A549 (cell line): ENCODE results near the gene CFHR2. TPM values are rescaled to one million over a fixed set of nuclear protein-coding genes. Genes with fewer than 3 reads are reported as not detected.
"Not testable (repeated sequence)": the region's sequence is repeated elsewhere in the genome, so short reads cannot be mapped to it uniquely, and the experiment has no call there.

Source experiments
- ATAC-seq, 2 experiments: fragments of 200-7000 bp in 1 of 2; fragments of >200 bp in 1 of 2; cut with Nextera tagmentation in 1 of 2; cut with Tn5 transposase in 1 of 2; 3 replicates each; pipeline versions ENCODE4 v1.8.0 to v1.9.1; 2018 to 2020; ENCODE audit warnings: mild to moderate bottlenecking in 1 of 2, moderate library complexity in 1 of 2
- CTCF ChIA-PET: fragments of 300-600 bp; sonication (Branson Sonifier 250); formaldehyde crosslinking; extraction: SDS; loops from one replicate; lab custom pipeline; 2021; ENCODE audit warnings: antibody characterized with exemption, inconsistent platforms; lab: Yijun Ruan, JAX
- POLR2A ChIA-PET: fragments of 350-600 bp; formaldehyde crosslinking; extraction: SDS; loops from one replicate; lab custom pipeline; 2021; ENCODE audit warnings: antibody characterized with exemption, inconsistent platforms; lab: Yijun Ruan, JAX
- DNase-seq, 2 experiments: peaks; one replicate each; pipeline versions ENCODE4 v3.0.0 to v3.0.0-alpha.2; 2011 to 2016; ENCODE audit warnings: low read depth in 1 of 2, low spot score in 1 of 2
- FAIRE-seq: peaks from 2 replicates; lab custom pipeline; 2011; peaks lifted over from hg19 to GRCh38; lab: Jason Lieb, UNC
- H3K27ac ChIP-seq, 2 experiments: fragments of >200 bp; sonication (Bioruptor Twin); formaldehyde crosslinking; 3 replicates each; pipeline ENCODE4 v1.5.1; 2016 to 2017
- H3K4me1 ChIP-seq: fragments of >200 bp; sonication (Bioruptor Twin); formaldehyde crosslinking; 3 replicates; pipeline ENCODE4 v1.6.1; 2016
- H3K4me2 ChIP-seq: fragments of >200 bp; sonication (Bioruptor Twin); formaldehyde crosslinking; 3 replicates; pipeline ENCODE4 v1.6.1; 2016
- H3K4me3 ChIP-seq: fragments of >200 bp; sonication (Bioruptor Twin); formaldehyde crosslinking; 3 replicates; pipeline ENCODE4 v1.5.1; 2016
- H3K9me3 ChIP-seq: fragments of >200 bp; sonication (Bioruptor Twin); formaldehyde crosslinking; 3 replicates; pipeline ENCODE4 v1.6.1; 2016
- BHLHE40 ChIP-seq: IDR thresholded peaks from 2 replicates; pipeline ENCODE4 v1.6.1; 2012; ENCODE audit warnings: low read depth, low read length, inconsistent platforms
- CBX2 ChIP-seq: fragments of 200-600 bp; sonication (generic); IDR thresholded peaks from 2 replicates; pipeline ENCODE4 v1.6.1; 2016; ENCODE audit warnings: low read depth, mild to moderate bottlenecking, borderline replicate concordance
- CBX8 ChIP-seq: fragments of 200-600 bp; sonication (generic); IDR thresholded peaks from 2 replicates; pipeline ENCODE4 v1.6.1; 2016
- CHD2 ChIP-seq: fragments of 150-350 bp; IDR thresholded peaks from 2 replicates; pipeline ENCODE4 v1.6.1; 2014; ENCODE audit warnings: low read length; ENCODE audit not compliant: partially characterized antibody
- EHF ChIP-seq: fragments of 250-450 bp; sonication (Bioruptor Pico); IDR thresholded peaks from 2 replicates; pipeline ENCODE4 v1.5.0; 2020; ENCODE audit warnings: mild to moderate bottlenecking
- FOSL2 ChIP-seq, 2 experiments: fragments of 450-650 bp in 1 of 2; fragments of >200 bp in 1 of 2; sonication (Bioruptor Twin) in 1 of 2; formaldehyde crosslinking; IDR thresholded peaks; 2 replicates each; pipeline versions ENCODE4 v1.5.0 to v1.6.1; 2016 to 2020; ENCODE audit warnings: mild to moderate bottlenecking in 1 of 2, moderate library complexity in 1 of 2
- FOXS1 ChIP-seq: fragments of 250-450 bp; sonication (Bioruptor Pico); IDR thresholded peaks from 2 replicates; pipeline ENCODE4 v1.5.0; 2020; ENCODE audit warnings: mild to moderate bottlenecking, moderate library complexity
- GATA3 ChIP-seq: IDR thresholded peaks from 2 replicates; pipeline ENCODE4 v1.6.1; 2012; ENCODE audit warnings: borderline replicate concordance
- HDAC2 ChIP-seq: fragments of 200-600 bp; sonication (generic); IDR thresholded peaks from 2 replicates; pipeline ENCODE4 v1.6.1; 2016
- HOXB5 ChIP-seq: fragments of 250-450 bp; sonication (Bioruptor Pico); IDR thresholded peaks from 2 replicates; pipeline ENCODE4 v1.5.0; 2020; ENCODE audit warnings: mild to moderate bottlenecking, moderate library complexity
- JUN ChIP-seq, 2 experiments: fragments of >200 bp; sonication (Bioruptor Twin); formaldehyde crosslinking; IDR thresholded peaks; 2 replicates in 1 of 2; 3 replicates in 1 of 2; pipeline ENCODE4 v1.6.1; 2016 to 2017
- JUNB ChIP-seq: fragments of >200 bp; sonication (Bioruptor Twin); formaldehyde crosslinking; IDR thresholded peaks from 2 replicates; pipeline ENCODE4 v1.6.1; 2016
- KDM5A ChIP-seq: fragments of 200-600 bp; sonication (generic); IDR thresholded peaks from 2 replicates; pipeline ENCODE4 v1.6.1; 2016; ENCODE audit warnings: antibody characterized with exemption, mild to moderate bottlenecking
- MAZ ChIP-seq: fragments of 150-350 bp; IDR thresholded peaks from 2 replicates; pipeline ENCODE4 v1.6.1; 2014; ENCODE audit warnings: antibody characterized with exemption, low read depth, low read length, borderline replicate concordance
- NFE2L2 ChIP-seq: fragments of 150-350 bp; conservative IDR thresholded peaks from 2 replicates; pipeline ENCODE4 v1.6.1; 2014; ENCODE audit warnings: low read length
- NPAS2 ChIP-seq: fragments of 250-450 bp; sonication (Bioruptor Pico); IDR thresholded peaks from 2 replicates; pipeline ENCODE4 v1.8.0; 2022; ENCODE audit warnings: mild to moderate bottlenecking, moderate library complexity, borderline replicate concordance
- POLR2A ChIP-seq: IDR thresholded peaks from 2 replicates; pipeline ENCODE4 v1.6.1; 2012; ENCODE audit warnings: mild to moderate bottlenecking, low read length
- POLR2AphosphoS2 ChIP-seq: conservative IDR thresholded peaks from 2 replicates; pipeline ENCODE4 v1.6.1; 2012; ENCODE audit warnings: low read length, improper control_type of control experiment, inconsistent platforms
- RARB ChIP-seq: fragments of 250-450 bp; sonication (Bioruptor Pico); IDR thresholded peaks from 2 replicates; pipeline ENCODE4 v1.8.0; 2021; ENCODE audit warnings: mild to moderate bottlenecking, moderate library complexity
- RFX5 ChIP-seq: fragments of 450-650 bp; IDR thresholded peaks from 2 replicates; pipeline ENCODE4 v1.7.1; 2014; ENCODE audit warnings: antibody characterized with exemption, mild to moderate bottlenecking, moderate library complexity
- SMC3 ChIP-seq: fragments of >200 bp; sonication (Bioruptor Twin); formaldehyde crosslinking; IDR thresholded peaks from 3 replicates; pipeline ENCODE4 v1.6.1; 2018; ENCODE audit warnings: inconsistent platforms
- SREBF2 ChIP-seq: fragments of 450-650 bp; IDR thresholded peaks from 2 replicates; pipeline ENCODE4 v1.6.1; 2014; ENCODE audit warnings: mild to moderate bottlenecking, moderate library complexity
- ZC3H11A ChIP-seq: fragments of 450-650 bp; IDR thresholded peaks from 2 replicates; pipeline ENCODE4 v1.6.1; 2014; ENCODE audit warnings: antibody characterized with exemption, mild to moderate bottlenecking
- ZFP36 ChIP-seq: fragments of 450-650 bp; IDR thresholded peaks from 2 replicates; pipeline ENCODE4 v1.6.1; 2014; ENCODE audit warnings: borderline replicate concordance; ENCODE audit not compliant: partially characterized antibody
- ZNF302 ChIP-seq: fragments of 250-450 bp; sonication (Bioruptor Pico); IDR thresholded peaks from 2 replicates; pipeline ENCODE4 v1.9.0; 2021; ENCODE audit warnings: inconsistent platforms, mild to moderate bottlenecking, moderate library complexity
- WGBS: methylation state at CpG from one replicate; pipeline ENCODE4 v1.1.6; 2017; ENCODE audit errors: missing lambda C conversion rate; 5-methylcytosine and 5-hydroxymethylcytosine counted together
- polyA plus RNA-seq, 4 experiments: library from polyadenylated mRNA; depleted of rRNA in 3 of 4; stranded (reverse); fragments of >200 nt; fragmentation: RNase III in 1 of 4; extraction: RNeasy Plus Mini Kit Qiagen cat#74134 plus additional on column Dnase treatment in 1 of 4; gene quantifications; 2 replicates in 3 of 4; 3 replicates in 1 of 4; pipeline ENCODE4 v1.2.3, GENCODE V29; 2011 to 2017
- TF ChIP-seq, protein P1 (sequence below): fragments of 250-450 bp; sonication (Bioruptor Pico); IDR thresholded peaks from 2 replicates; pipeline ENCODE4 v1.5.0; 2020; ENCODE audit warnings: low read depth, mild to moderate bottlenecking, moderate library complexity
- TF ChIP-seq, protein P2 (sequence below): fragments of 250-450 bp; sonication (Bioruptor Pico); IDR thresholded peaks from 2 replicates; pipeline ENCODE4 v1.5.0; 2021; ENCODE audit warnings: mild to moderate bottlenecking, moderate library complexity, borderline replicate concordance
- TF ChIP-seq, protein P3 (sequence below): IDR thresholded peaks from 2 replicates; pipeline ENCODE4 v1.6.1; 2012

CFHR2 gene
- polyA plus RNA-seq, 2 of the 4 experiments (the other 2 are of a cell fraction), result not detected

DNA sequence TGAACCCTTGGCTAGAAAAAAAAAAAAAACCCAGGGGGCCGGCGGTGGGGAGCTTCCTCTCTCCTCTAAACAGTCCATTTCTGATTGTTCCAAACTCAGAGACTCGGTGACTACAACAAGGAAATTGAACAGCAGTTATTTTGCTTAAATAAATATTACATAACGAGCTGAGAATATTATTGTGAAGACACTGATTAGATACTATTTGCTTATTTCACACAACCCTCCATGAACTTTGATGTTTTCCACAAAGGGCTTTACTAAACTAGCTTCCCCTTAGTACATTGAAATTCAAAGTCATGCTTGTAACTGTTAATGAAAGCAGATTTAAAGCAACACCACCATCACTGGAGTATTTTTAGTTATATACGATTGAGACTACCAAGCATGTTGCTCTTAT, 33.7 kb downstream of the CFHR2 start, which contains the start of gene CFHR5:
Gene CFHR5 (plus strand): TSS at position 279 of the 400 bp plus-strand sequence. CDS start 109 bp downstream, at position 388.
- TF ChIP-seq HOXB5 (CRISPR knock-in tag) (no peak), ZFP36 (no peak), CBX8 (no peak), RARB (CRISPR knock-in tag) (no peak), JUNB (no peak), NPAS2 (CRISPR knock-in tag) (no peak), ZC3H11A (no peak), HDAC2 (no peak), CHD2 (no peak), ZNF302 (CRISPR knock-in tag) (no peak), EHF (CRISPR knock-in tag) (no peak), GATA3 (no peak), MAZ (no peak), SREBF2 (no peak), POLR2AphosphoS2 (no peak), NFE2L2 (no peak), POLR2A (no peak), CBX2 (no peak)
- TF ChIP-seq, protein P1, sequence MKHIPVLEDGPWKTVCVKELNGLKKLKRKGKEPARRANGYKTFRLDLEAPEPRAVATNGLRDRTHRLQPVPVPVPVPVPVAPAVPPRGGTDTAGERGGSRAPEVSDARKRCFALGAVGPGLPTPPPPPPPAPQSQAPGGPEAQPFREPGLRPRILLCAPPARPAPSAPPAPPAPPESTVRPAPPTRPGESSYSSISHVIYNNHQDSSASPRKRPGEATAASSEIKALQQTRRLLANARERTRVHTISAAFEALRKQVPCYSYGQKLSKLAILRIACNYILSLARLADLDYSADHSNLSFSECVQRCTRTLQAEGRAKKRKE (CRISPR knock-in tag), result no peak
- TF ChIP-seq, protein P2, sequence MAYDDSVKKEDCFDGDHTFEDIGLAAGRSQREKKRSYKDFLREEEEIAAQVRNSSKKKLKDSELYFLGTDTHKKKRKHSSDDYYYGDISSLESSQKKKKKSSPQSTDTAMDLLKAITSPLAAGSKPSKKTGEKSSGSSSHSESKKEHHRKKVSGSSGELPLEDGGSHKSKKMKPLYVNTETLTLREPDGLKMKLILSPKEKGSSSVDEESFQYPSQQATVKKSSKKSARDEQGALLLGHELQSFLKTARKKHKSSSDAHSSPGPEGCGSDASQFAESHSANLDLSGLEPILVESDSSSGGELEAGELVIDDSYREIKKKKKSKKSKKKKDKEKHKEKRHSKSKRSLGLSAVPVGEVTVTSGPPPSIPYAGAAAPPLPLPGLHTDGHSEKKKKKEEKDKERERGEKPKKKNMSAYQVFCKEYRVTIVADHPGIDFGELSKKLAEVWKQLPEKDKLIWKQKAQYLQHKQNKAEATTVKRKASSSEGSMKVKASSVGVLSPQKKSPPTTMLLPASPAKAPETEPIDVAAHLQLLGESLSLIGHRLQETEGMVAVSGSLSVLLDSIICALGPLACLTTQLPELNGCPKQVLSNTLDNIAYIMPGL (CRISPR knock-in tag), result no peak
- H3K4me1 ChIP-seq, result no peaks in the 10 kb centered on the region
- ChIA-PET CTCF (interaction anchor here (0.5 kb wide), 1 partner anchor 319 kb away, joined by 3 read pairs; no protein-coding TSS in a partner anchor), POLR2A (no interaction called here)
- DNase-seq, result no peak
- no peak within 1 kb of the TSS for H3K4me3 ChIP-seq
- H3K27ac ChIP-seq, result no peak within 1 kb of the TSS
- H3K4me2 ChIP-seq, result no peak within 1 kb of the TSS
- 62% methylated on average over 5 of the region's 5 CpGs for WGBS
- H3K9me3 ChIP-seq, result no peaks in the 10 kb centered on the region
- FAIRE-seq, result no peak
- ATAC-seq, result no peak

DNA sequence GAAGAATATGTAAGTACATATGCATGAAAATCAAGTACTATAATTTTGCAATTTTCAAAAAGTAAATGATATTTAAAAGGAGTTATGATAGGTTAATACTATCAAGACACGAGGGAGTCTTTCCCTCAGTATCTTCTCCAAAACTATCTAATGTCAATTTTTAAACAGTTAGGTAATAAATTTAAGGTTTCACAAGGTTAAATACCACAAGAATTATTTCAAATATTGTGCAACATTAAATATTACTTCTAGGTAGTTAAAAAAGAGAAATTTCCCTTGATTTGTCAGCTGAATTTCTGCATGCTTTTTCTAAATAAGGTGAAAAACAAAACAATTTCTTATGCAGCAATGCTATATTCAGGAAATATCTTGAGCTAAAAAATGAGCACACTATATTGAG, 37.3 kb downstream of the CFHR2 start:
- TF ChIP-seq, protein P3, sequence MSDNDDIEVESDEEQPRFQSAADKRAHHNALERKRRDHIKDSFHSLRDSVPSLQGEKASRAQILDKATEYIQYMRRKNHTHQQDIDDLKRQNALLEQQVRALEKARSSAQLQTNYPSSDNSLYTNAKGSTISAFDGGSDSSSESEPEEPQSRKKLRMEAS, result no peak
- TF ChIP-seq MAZ (no peak), JUN (IDR thresholded peaks at IDR 0.05) (no peak), FOXS1 (CRISPR knock-in tag) (no peak), SMC3 (no peak), FOSL2 (IDR thresholded peaks at IDR 0.05) (no peak), FOSL2 (CRISPR knock-in tag; IDR thresholded peaks at IDR 0.05) (no peak), BHLHE40 (no peak), RFX5 (no peak), ZNF302 (CRISPR knock-in tag) (no peak), KDM5A (no peak)
- Histone ChIP-seq H3K4me1 (no peaks in the 10 kb centered on the region), H3K9me3 (no peaks in the 10 kb centered on the region), H3K27ac (no peak overlapping the region), H3K4me2 (no peak overlapping the region), H3K4me3 (no peak overlapping the region)
- ChIA-PET POLR2A (no interaction called here), CTCF (no interaction called here)
- WGBS, result 51% methylated on average over 1 of the region's 1 CpG
- DNase-seq (no peak), ATAC-seq (no peak), FAIRE-seq (no peak)

DNA sequence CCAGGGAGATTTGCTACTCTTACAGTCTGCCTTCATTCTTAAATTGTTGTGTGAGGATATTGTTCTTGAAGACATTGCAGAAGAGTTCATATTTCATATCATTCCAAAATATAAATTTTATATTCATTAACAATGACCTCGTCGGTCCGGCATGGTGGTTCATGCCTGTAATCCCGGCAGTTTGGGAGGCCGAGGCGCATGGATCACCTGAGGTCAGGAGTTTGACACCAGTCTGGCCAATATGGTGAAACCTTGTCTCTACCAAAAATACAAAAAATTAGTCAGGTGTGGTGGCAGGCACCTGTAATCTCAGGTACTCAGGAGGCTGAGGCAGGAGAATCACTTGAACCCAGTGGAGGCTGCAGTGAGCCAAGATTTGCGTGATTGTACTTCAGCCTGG, 38.7 kb downstream of the CFHR2 start:
- FAIRE-seq, H3K4me3 ChIP-seq, POLR2A ChIA-PET, DNase-seq, H3K9me3 ChIP-seq, H3K4me1 ChIP-seq, H3K4me2 ChIP-seq, H3K27ac ChIP-seq, ATAC-seq: not testable (repeated sequence)
- 83% methylated on average over 7 of the region's 7 CpGs for WGBS
- CTCF ChIA-PET, result interaction anchor here (0.6 kb wide), 1 partner anchor 1124 kb away, joined by 3 read pairs; no protein-coding TSS in a partner anchor

DNA sequence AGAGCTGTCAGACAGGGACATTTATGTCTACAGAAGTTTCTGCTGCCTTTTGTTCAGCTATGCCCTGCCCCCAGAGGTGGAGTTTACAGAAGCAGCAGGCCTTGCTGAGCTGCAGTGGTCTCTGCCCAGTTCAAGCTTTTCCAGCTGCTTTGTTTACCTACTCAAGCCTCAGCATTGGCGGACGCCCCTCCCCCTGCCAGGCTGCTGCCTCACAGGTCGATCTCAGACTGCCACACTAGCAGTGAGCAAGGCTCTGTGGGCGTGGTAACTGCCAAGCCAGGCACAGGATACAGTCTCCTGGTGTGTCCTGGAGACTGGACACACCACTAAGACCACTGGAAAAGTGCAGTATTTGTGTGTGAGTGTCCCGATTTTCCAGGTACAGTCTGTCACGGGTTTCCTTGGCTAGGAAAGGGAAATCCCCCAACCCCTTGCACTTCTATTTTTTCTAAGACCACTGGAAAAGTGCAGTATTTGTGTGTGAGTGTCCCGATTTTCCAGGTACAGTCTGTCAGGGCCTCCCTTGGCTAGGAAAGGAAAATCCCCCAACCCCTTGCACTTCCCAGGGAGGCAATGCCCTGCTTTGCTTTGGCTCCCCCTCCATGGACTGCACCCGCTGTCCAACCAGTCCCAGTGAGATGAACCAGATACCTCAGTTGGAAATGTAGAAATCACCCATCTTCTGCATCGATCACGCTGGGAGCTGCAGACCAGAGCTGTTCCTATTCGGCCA, 48.5 kb downstream of the CFHR2 start:
- peak overlapping the region in 1 of 2 experiments; percentile 31; a peak in 1 of 6 replicates for H3K27ac ChIP-seq
- FAIRE-seq, H3K4me3 ChIP-seq, CTCF ChIA-PET, H3K9me3 ChIP-seq, POLR2A ChIA-PET, H3K4me1 ChIP-seq: not testable (repeated sequence)
- WGBS, result 49% methylated on average over 11 of the region's 11 CpGs
- ATAC-seq (peak in 1 of 2 experiments; percentile 82; a peak in 3 of 6 replicates), DNase-seq (peak in 1 of 2 experiments; percentile 45)
- H3K4me2 ChIP-seq, result peak overlapping the region; percentile 59
